Forelimb muscle (tissue), 1 donor: Measurements from ENCODE around the gene PLPP4. TPM values are rescaled to one million over a fixed set of nuclear protein-coding genes. Genes with fewer than 3 reads are reported as not detected.

ENCODE experiments used
- DNase-seq: peaks from one replicate; pipeline ENCODE4 v3.0.0-alpha.2; 2013; ENCODE audit warnings: low read depth
- polyA plus RNA-seq: library from polyadenylated mRNA; unstranded; fragments of 120-200 nt; gene quantifications from one replicate; pipeline ENCODE4 v1.2.1, GENCODE V29; 2013; ENCODE audit not compliant: insufficient read length

PLPP4 gene
- polyA plus RNA-seq, 1 donor = 0.10 TPM

DNA sequence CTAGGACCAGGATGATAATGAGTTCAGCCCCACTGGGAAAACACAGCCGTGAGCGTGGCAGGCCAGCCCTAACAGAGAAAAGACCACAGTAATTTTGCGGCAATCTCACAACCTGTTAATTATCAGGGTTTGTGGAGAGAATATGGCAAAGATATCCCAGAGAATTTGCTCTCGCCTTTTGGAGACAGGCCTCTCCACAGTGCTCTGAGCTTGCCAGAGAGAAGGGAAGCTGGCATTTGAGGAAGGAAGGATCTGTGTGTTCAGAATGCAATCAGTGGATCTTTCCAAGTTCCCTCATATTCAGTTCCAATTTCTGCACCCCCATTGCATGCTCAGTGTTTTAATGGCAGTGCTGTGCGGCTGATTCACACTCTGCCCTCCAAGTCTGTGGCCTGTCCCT is 60.2 kb downstream of the PLPP4 start:
- DNase-seq = no peak

DNA sequence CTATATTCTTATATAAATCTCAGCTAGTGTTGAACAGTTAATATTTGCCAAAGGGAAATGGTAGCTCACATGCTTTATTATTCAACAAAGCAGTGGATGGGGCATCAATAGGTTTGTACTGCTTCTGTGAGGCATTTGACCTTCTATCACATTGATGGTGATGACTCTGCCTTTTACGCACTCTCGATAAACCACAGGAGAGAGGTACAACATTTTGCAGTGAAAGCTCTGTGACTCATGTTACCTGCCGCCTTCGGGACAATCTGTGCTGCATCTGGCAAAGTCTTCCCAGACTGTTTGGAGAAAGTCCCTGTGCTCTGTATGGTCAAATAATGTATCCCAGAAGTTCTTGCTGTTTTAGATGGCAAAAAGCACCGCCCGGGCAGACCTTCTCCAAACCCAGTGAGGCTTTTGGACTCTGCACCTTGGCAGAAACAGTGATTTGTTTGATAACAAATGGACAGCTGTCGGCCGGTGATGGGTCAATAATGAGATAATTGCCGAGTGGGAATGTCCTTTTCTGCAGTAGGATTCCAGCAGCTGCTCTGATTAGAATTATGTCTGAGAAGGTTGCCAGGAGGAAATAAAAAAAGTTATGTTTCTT is 61.0 kb downstream of the PLPP4 start:
- no peak for DNase-seq

GRCh38 chr10:120521880-120522279 is 64.9 kb downstream of the PLPP4 start:
- no peak for DNase-seq

- no peak for DNase-seq
Observed at GRCh38 chr10:120527691-120528090, 70.7 kb downstream of the PLPP4 start.

DNA sequence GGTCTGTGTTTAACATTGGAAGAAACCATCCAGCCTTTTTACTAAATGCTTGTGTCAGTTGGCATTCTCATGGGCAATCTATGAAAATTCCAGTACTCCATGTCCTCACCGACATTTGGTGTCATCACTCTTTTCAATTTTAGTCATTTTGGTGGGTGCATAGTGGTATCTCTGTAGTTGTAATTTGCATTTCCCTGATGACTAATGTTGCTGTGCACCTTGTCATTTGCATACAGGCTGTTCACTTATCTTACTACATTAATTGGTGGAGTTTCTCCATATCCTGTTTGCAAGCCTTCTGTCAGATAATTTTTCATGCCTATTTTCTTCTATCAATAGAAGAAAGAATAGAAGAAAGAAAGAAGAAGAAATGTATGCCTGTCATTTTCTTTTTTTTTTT is 73.7 kb downstream of the PLPP4 start:
- DNase-seq = no peak

DNA sequence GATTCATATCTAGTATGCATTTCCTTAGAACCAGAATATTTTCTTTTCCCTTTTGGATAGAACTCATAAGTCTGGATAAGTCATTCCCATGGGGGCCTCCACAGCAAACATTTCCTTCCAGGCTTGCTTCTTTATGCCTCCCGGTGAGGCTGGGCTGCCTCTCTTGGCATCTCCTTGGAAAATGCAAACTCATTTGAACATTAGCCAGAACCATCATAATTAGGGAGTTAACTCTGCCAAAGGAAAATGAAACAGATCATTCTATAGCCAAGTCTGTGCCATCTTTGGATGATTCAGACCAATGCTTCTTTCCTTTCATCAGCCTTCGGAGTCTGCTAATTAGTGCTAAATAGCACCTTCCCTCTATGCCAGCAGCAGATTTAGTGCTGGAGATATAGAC is 81.1 kb downstream of the PLPP4 start:
- no peak for DNase-seq

GRCh38 chr10:120539076-120539475 is 82.0 kb downstream of the PLPP4 start:
- no peak for DNase-seq

GRCh38 chr10:120540486-120540885 is 83.5 kb downstream of the PLPP4 start:
- no peak for DNase-seq

GRCh38 chr10:120541984-120542383 is 85.0 kb downstream of the PLPP4 start:
- no peak for DNase-seq

- DNase-seq = no peak
Observed at GRCh38 chr10:120542591-120542990, 85.6 kb downstream of the PLPP4 start.

DNA sequence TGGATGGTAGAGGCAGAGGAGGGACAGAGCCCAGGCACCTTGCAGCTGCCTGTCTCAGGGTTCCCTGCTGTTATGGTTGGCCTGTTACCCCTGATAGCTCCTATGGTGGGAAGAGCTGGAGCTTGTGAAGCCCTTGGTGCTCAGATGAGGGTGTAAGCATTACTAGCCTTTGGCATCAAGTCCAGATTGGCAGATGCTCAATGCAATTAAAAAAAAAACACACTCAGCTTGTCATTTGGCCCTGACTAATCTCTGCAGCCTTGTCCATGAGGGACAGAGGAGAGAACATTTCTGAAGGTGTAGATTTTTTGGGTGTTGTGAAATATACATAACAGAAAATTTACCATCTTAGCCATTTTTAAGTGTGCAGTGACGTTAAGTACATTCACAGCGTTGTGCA is 86.3 kb downstream of the PLPP4 start:
- DNase-seq = no peak

DNA sequence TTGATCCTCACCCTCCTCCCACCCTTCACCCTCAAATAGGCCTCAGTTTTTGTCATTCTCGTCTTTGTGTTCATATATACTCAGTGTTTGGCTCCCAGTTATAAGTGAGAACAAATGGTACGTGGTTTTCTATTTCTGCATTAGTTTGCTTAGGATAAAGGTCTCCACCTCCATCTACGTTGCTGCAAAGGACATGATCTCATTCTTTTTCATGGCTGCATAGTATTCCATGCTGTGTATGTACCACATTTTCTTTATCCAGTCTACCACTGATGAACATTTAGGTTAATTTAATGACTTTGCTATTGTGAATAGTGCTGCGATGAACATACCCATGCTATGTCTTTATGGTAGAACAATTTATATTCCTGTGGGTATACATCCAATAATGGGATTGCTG is 91.2 kb downstream of the PLPP4 start:
- no peak for DNase-seq

DNA sequence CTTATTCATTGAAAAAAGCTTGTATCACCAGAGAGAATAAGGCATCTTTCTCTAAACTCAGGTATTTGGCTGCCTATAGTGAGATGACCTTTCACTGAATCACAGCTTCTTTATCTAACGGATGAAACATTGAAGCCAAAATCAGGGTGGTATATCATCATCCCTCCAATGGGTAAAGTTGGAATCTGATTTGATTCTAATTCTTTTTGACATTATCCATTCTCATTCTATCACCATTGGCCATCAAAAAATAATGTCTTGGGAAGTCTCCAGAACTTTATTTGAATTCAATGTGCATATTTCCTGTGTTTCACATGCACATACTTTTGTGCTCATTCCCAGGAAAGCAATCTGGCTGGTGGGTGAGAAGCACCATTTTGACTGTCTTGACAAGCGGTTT is 95.2 kb downstream of the PLPP4 start:
- no peak for DNase-seq

GRCh38 chr10:120553911-120554310 is 96.9 kb downstream of the PLPP4 start:
- no peak for DNase-seq

- DNase-seq = no peak
Observed at GRCh38 chr10:120555436-120555835, 98.4 kb downstream of the PLPP4 start.

DNA sequence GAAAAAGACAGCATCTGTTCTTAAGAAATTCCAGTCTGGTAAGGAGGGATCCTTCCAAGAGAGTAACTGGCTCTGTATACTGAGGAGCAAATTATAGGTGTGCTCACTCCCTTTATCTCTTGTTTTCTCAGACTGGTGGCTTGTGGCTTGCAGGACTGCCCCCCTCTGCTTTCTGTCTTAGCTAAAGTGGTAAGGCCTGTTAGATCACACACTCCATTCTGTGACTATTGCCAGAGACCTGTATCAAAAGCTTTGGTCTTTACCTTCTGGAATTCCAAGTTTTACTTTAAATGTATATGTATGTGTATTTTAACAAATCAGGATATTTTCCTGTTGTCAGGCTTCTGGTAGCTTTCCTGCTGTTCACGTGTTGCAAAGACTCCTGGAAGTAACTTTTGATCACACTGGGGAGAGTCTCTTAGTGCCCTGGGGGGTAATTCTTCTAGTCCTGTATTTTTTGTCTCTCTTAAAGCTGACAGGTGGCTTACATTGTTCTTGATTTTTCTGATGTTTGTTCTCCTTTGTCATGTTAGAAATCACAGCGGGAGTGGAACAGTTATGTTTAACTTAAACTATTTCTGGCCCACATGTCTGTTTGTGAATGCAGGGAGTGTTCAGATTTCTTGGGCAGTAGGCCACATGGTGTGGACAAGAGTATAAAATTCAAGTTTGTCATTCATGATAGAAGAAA is 99.0 kb downstream of the PLPP4 start:
- no peak for DNase-seq

DNA sequence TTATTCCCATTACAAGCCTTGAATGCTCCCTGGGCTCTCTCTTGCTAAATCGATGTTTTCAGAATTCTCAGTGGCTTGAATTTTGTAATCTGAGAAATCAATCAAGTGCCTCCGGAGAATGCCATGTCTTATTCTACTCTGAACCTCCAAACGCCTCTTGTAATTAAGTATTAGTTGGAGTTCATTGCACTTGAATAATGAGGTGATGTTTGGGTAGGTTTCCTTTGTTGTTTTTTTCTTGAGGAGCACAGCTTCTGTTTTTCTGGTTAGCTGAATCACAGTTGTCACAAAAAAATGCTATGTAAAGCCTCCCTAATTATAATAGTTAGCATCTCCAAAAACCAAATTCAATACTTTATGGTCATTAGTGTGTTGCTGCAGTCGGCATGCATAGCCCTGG is 100.3 kb downstream of the PLPP4 start:
- DNase-seq = no peak

- no peak for DNase-seq
Observed at GRCh38 chr10:120559800-120560199, 102.8 kb downstream of the PLPP4 start.

- DNase-seq = no peak
Observed at GRCh38 chr10:120562956-120563355, 105.9 kb downstream of the PLPP4 start.

DNA sequence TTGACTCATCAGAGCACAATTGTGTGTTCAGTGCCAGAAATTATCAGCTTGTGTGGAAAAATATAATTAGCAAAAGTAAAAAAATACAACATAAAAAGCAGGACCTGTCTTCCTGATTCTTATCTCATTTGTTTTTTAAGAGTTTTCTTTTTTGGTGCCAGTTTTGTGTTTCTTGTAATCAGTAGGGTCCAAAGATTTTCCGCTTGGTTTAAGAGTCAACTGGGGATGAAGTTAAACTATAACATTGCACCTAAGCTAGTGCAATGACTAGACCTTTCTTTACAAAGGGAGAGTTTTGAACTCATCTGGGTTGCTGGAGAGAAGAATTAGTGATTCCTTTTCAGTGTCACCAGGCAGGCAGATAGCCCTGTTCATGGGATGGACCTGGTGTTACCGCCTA is 113.4 kb downstream of the PLPP4 start:
- DNase-seq = no peak

- no peak for DNase-seq
Observed at GRCh38 chr10:120571266-120571665, 114.2 kb downstream of the PLPP4 start.

DNA sequence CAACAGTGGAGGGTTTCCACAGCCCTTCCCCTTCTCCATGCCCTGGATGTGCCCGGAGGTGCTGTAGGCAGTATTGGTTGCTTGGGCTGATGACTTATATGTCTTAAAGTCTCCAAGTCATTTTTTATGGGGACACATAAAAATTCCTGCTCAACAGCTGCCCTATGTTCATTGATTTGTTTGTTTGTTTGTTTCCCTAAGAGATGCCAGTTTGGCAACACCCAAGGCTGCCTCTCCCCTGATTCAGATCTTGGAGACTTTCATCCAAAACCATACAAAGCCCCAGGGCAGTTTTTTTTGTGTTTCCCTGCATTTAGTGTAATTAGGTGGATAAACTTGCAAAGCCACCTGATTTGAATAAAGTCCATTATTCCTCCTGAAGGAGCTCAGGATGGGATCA is 115.3 kb downstream of the PLPP4 start:
- no peak for DNase-seq

- DNase-seq = no peak
Observed at GRCh38 chr10:120573355-120573754, 116.3 kb downstream of the PLPP4 start.

- DNase-seq = no peak
Observed at GRCh38 chr10:120574981-120575380, 118.0 kb downstream of the PLPP4 start.
